Keratinocyte (primary cell): Measurements from ENCODE around the gene SPTLC2. TPM values are rescaled to one million over a fixed set of nuclear protein-coding genes. Genes with fewer than 3 reads are reported as not detected.

Experiments used
- DNase-seq: peaks from one replicate; pipeline ENCODE4 v3.0.0-alpha.2; 2011; ENCODE audit warnings: low read depth, missing footprints, low spot score
- FAIRE-seq: peaks from 2 replicates; lab custom pipeline; 2011; peaks lifted over from hg19 to GRCh38; lab: Jason Lieb, UNC
- H2AFZ ChIP-seq: 2 replicates; pipeline ENCODE4 v1.6.0; 2012; ENCODE audit warnings: low read length, control low read depth, inconsistent platforms; ENCODE audit not compliant: control insufficient read depth
- H3K27ac ChIP-seq: 2 replicates; pipeline ENCODE4 v1.5.1; 2011; ENCODE audit warnings: low read length; ENCODE audit not compliant: control insufficient read depth, insufficient read depth
- H3K27me3 ChIP-seq: 3 replicates; pipeline ENCODE4 v1.6.0; 2011; ENCODE audit warnings: low read length; ENCODE audit not compliant: control insufficient read depth, insufficient read depth; ENCODE audit errors: extremely low read depth
- H3K36me3 ChIP-seq, 2 experiments: 2 replicates in 1 of 2; 3 replicates in 1 of 2; pipeline ENCODE4 v1.5.1; 2011; ENCODE audit warnings: low read length in 2 of 2, mild to moderate bottlenecking in 1 of 2; ENCODE audit not compliant: control insufficient read depth in 2 of 2, insufficient read depth in 2 of 2; ENCODE audit errors: extremely low read depth in 1 of 2
- H3K4me1 ChIP-seq: 3 replicates; pipeline ENCODE4 v1.5.1; 2011; ENCODE audit warnings: low read length; ENCODE audit not compliant: control insufficient read depth, insufficient read depth; ENCODE audit errors: extremely low read depth
- H3K4me2 ChIP-seq: 3 replicates; pipeline ENCODE4 v1.6.0; 2011; ENCODE audit warnings: low read depth, low read length; ENCODE audit not compliant: control insufficient read depth, insufficient read depth; ENCODE audit errors: extremely low read depth
- H3K4me3 ChIP-seq, 3 experiments: fragments of 200-600 bp in 1 of 3; sonication (generic) in 1 of 3; 2 replicates in 2 of 3; 3 replicates in 1 of 3; pipeline ENCODE4 v1.5.1; 2011 to 2016; ENCODE audit warnings: low read length in 3 of 3, mild to moderate bottlenecking in 3 of 3, control low read depth in 2 of 3, inconsistent platforms in 1 of 3, low read depth in 1 of 3, mixed read lengths in 1 of 3, mixed run types in 1 of 3, moderate library complexity in 1 of 3; ENCODE audit not compliant: control insufficient read depth in 2 of 3, insufficient read depth in 2 of 3; ENCODE audit errors: extremely low read depth in 1 of 3
- H3K79me2 ChIP-seq: 2 replicates; pipeline ENCODE4 v1.6.0; 2012; ENCODE audit warnings: low read length; ENCODE audit not compliant: control insufficient read depth, insufficient read depth
- H3K9ac ChIP-seq: 3 replicates; pipeline ENCODE4 v1.6.0; 2011; ENCODE audit warnings: low read length; ENCODE audit not compliant: control insufficient read depth, insufficient read depth; ENCODE audit errors: extremely low read depth
- H3K9me1 ChIP-seq: 3 replicates; pipeline ENCODE4 v1.6.0; 2011; ENCODE audit warnings: low read length; ENCODE audit not compliant: control insufficient read depth, insufficient read depth; ENCODE audit errors: extremely low read depth
- H3K9me3 ChIP-seq: 2 replicates; pipeline ENCODE4 v1.5.1; 2012; ENCODE audit warnings: low read depth, low read length; ENCODE audit not compliant: control insufficient read depth
- H4K20me1 ChIP-seq: 3 replicates; pipeline ENCODE4 v1.6.0; 2011; ENCODE audit warnings: low read length; ENCODE audit not compliant: control insufficient read depth, insufficient read depth; ENCODE audit errors: extremely low read depth
- EZH2 ChIP-seq: IDR thresholded peaks from one replicate; pipeline ENCODE4 v1.6.1; 2012; ENCODE audit warnings: inconsistent platforms, mild to moderate bottlenecking, low read length, moderate library complexity
- dilution Hi-C: fragments of 300-500 bp; cut with MboI; formaldehyde crosslinking; loops from one replicate; pipeline ENCODE4 v1.7.0; 2020; ENCODE audit warnings: low sequenced_read_pairs; ENCODE audit not compliant: extremely low pct_ligation_motif_present
- polyA plus RNA-seq, 5 experiments: library from polyadenylated mRNA; depleted of rRNA in 3 of 5; stranded (reverse) in 3 of 5; stranded (forward) in 1 of 5; unstranded in 1 of 5; fragments of >200 nt; gene quantifications; 1 replicate in 1 of 5; 2 replicates in 3 of 5; 3 replicates in 1 of 5; pipeline versions ENCODE4 v1.2.1 to v1.2.3, GENCODE V29; 2011 to 2012; ENCODE audit warnings: missing spikeins in 2 of 5, low read depth in 1 of 5, low replicate concordance in 1 of 5
- TF ChIP-seq, protein P1 (sequence below), 3 experiments: IDR thresholded peaks in 1 of 3; conservative IDR thresholded peaks in 1 of 3; optimal IDR thresholded peaks in 1 of 3; 2 replicates in 2 of 3; 3 replicates in 1 of 3; pipeline versions ENCODE3 to v1.5.1; 2011; ENCODE audit warnings: low read length in 3 of 3, mild to moderate bottlenecking in 3 of 3, moderate library complexity in 2 of 3, control low read depth in 1 of 3, inconsistent platforms in 1 of 3; ENCODE audit not compliant: insufficient read depth in 2 of 3; ENCODE audit errors: extremely low read depth in 1 of 3

Gene SPTLC2
- polyA plus RNA-seq, 1 donor (not counting 4 experiments of a cell fraction or from before 2014, with no cell fraction given) = 46.8 TPM

DNA sequence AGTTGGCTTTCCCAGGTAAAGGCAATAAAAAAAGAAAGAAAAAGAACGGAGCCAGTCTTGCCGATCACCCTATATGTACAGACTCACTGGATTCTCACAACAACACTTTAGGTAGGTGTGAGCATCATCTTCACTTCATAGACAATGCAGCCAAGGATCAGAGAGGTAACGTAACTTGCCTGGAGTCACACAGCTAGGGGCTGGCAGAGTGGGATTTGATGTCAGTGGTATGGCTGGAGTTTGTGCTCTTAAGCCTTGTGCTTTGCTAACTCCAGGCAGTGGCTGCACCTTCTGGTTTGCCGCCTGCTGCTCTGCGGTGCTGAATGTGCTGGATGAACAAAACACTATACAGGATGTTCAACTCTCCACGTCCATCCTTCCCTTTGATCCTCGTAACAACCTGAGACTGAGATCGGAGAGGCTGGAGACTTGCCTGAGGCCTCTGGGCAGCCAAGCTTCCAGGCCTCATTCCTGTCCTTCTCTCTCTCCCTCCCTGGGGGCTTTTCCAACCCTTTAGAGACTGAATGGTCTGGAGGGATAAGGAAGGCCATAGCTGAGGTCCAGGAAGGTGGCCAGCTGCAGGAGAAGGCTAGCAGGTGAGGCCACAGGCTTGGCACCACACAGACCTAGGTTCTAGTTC lies 126.0 kb downstream of the SPTLC2 start:
- Histone ChIP-seq H3K4me3 (no peak overlapping the region), H3K4me2 (no peak overlapping the region), H3K27me3 (no peaks in the 10 kb centered on the region), H2AFZ (no peak overlapping the region), H3K4me1 (no peaks in the 10 kb centered on the region), H3K36me3 (no peaks in the 10 kb centered on the region), H3K9me1 (no peaks in the 10 kb centered on the region), H3K9me3 (no peaks in the 10 kb centered on the region), H3K79me2 (no peaks in the 10 kb centered on the region), H3K9ac (no peak overlapping the region), H4K20me1 (no peaks in the 10 kb centered on the region), H3K27ac (no peak overlapping the region)
- no peak for TF ChIP-seq EZH2
- TF ChIP-seq, protein P1, sequence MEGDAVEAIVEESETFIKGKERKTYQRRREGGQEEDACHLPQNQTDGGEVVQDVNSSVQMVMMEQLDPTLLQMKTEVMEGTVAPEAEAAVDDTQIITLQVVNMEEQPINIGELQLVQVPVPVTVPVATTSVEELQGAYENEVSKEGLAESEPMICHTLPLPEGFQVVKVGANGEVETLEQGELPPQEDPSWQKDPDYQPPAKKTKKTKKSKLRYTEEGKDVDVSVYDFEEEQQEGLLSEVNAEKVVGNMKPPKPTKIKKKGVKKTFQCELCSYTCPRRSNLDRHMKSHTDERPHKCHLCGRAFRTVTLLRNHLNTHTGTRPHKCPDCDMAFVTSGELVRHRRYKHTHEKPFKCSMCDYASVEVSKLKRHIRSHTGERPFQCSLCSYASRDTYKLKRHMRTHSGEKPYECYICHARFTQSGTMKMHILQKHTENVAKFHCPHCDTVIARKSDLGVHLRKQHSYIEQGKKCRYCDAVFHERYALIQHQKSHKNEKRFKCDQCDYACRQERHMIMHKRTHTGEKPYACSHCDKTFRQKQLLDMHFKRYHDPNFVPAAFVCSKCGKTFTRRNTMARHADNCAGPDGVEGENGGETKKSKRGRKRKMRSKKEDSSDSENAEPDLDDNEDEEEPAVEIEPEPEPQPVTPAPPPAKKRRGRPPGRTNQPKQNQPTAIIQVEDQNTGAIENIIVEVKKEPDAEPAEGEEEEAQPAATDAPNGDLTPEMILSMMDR (optimal IDR thresholded peaks at IDR 0.05 in 1 of 3, IDR thresholded peaks at IDR 0.05 in 1 of 3, conservative IDR thresholded peaks at IDR 0.05 in 1 of 3; ENCODE audit: extremely low read depth in 1 of 3, insufficient read depth in 2 of 3, low read length in 3 of 3) = no peak
- no peak for DNase-seq
- dilution Hi-C loops = no loop called here
- no peak for FAIRE-seq

DNA sequence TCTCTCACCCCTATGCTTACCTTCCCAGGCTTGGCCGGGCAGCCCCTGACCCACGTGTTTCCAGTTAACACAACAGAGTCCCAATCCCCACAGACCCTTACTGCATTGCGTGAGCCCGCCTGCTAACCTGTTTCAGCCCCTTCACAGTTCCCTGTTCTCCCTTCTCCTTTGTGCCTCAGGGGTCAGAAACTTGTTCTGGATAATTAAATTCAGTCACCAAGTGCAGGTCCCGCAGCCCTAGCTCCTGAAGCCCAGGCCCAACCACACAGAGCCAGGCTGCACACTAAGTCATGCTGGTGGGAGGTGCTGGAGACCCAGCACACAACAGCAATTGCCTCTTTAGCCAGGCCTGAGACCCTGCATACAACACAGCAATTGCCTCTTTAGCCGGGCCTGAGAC lies 127.4 kb downstream of the SPTLC2 start:
- DNase-seq = no peak
- no peak for FAIRE-seq
- Histone ChIP-seq H3K9me3 (no peaks in the 10 kb centered on the region), H3K27me3 (no peaks in the 10 kb centered on the region), H3K9me1 (no peaks in the 10 kb centered on the region), H3K4me1 (no peaks in the 10 kb centered on the region), H4K20me1 (no peaks in the 10 kb centered on the region), H3K36me3 (no peaks in the 10 kb centered on the region), H3K4me2 (no peak overlapping the region), H3K9ac (no peak overlapping the region), H3K27ac (no peak overlapping the region), H3K79me2 (no peaks in the 10 kb centered on the region), H2AFZ (no peak overlapping the region), H3K4me3 (no peak overlapping the region)
- TF ChIP-seq, protein P1 (optimal IDR thresholded peaks at IDR 0.05 in 1 of 3, IDR thresholded peaks at IDR 0.05 in 1 of 3, conservative IDR thresholded peaks at IDR 0.05 in 1 of 3; ENCODE audit: extremely low read depth in 1 of 3, insufficient read depth in 2 of 3, low read length in 3 of 3) = no peak
- TF ChIP-seq EZH2 = no peak
- dilution Hi-C loops = no loop called here
